Measurements from ENCODE around the gene FRMD6. TPM values are rescaled to one million over a fixed set of nuclear protein-coding genes. Genes with fewer than 3 reads are reported as not detected.

The FRMD6 gene
- polyA plus RNA-seq (ENCODE audit: insufficient read length in 4 of 4) = 10 to 100 TPM; 19.1 to 41.7 (median 23.5) TPM

GRCh38 chr14:51651388-51652167, at the start of gene FRMD6:
FRMD6 (plus strand) TSS chr14:51651910; CDS start chr14:51689837, 37,927 bp downstream.
- DNase-seq (ENCODE audit: low read depth in 4 of 4, low spot score in 3 of 4) = peak; percentile 77 to 80 (median 78)

- no peak for DNase-seq (ENCODE audit: low read depth in 4 of 4, low spot score in 3 of 4)
Observed at GRCh38 chr14:51602310-51602709, 49.4 kb upstream of the FRMD6 start.

- DNase-seq (ENCODE audit: low read depth in 4 of 4, low spot score in 3 of 4) = no peak
Observed at GRCh38 chr14:51603495-51603894, 48.2 kb upstream of the FRMD6 start.

- DNase-seq (ENCODE audit: low read depth in 4 of 4, low spot score in 3 of 4) = no peak
Observed at GRCh38 chr14:51604073-51604472, 47.6 kb upstream of the FRMD6 start.

- DNase-seq (ENCODE audit: low read depth in 4 of 4, low spot score in 3 of 4) = no peak
Observed at GRCh38 chr14:51605575-51605974, 46.1 kb upstream of the FRMD6 start.

GRCh38 chr14:51607711-51608110, 44.0 kb upstream of the FRMD6 start:
- DNase-seq (ENCODE audit: low read depth in 4 of 4, low spot score in 3 of 4) = no peak

- no peak for DNase-seq (ENCODE audit: low read depth in 4 of 4, low spot score in 3 of 4)
Observed at GRCh38 chr14:51609251-51609954, 42.3 kb upstream of the FRMD6 start.

GRCh38 chr14:51609955-51610283, 41.8 kb upstream of the FRMD6 start:
- DNase-seq (ENCODE audit: low read depth in 4 of 4, low spot score in 3 of 4) = no peak

GRCh38 chr14:51610771-51611170, 40.9 kb upstream of the FRMD6 start:
- DNase-seq (ENCODE audit: low read depth in 4 of 4, low spot score in 3 of 4) = no peak

- DNase-seq (ENCODE audit: low read depth in 4 of 4, low spot score in 3 of 4) = no peak
Observed at GRCh38 chr14:51612449-51612848, 39.3 kb upstream of the FRMD6 start.

GRCh38 chr14:51613416-51613815, 38.3 kb upstream of the FRMD6 start:
- no peak for DNase-seq (ENCODE audit: low read depth in 4 of 4, low spot score in 3 of 4)

- no peak for DNase-seq (ENCODE audit: low read depth in 4 of 4, low spot score in 3 of 4)
Observed at GRCh38 chr14:51614707-51615106, 37.0 kb upstream of the FRMD6 start.

GRCh38 chr14:51616256-51616655, 35.5 kb upstream of the FRMD6 start:
- DNase-seq (ENCODE audit: low read depth in 4 of 4, low spot score in 3 of 4) = no peak

- DNase-seq (ENCODE audit: low read depth in 4 of 4, low spot score in 3 of 4) = no peak
Observed at GRCh38 chr14:51616724-51617409, 34.8 kb upstream of the FRMD6 start.

GRCh38 chr14:51619561-51619960, 32.1 kb upstream of the FRMD6 start:
- no peak for DNase-seq (ENCODE audit: low read depth in 4 of 4, low spot score in 3 of 4)

- no peak for DNase-seq (ENCODE audit: low read depth in 4 of 4, low spot score in 3 of 4)
Observed at GRCh38 chr14:51620056-51620455, 31.7 kb upstream of the FRMD6 start.

- no peak for DNase-seq (ENCODE audit: low read depth in 4 of 4, low spot score in 3 of 4)
Observed at GRCh38 chr14:51621654-51622053, 30.1 kb upstream of the FRMD6 start.

GRCh38 chr14:51622376-51622775, 29.3 kb upstream of the FRMD6 start:
- DNase-seq (ENCODE audit: low read depth in 4 of 4, low spot score in 3 of 4) = no peak

- DNase-seq (ENCODE audit: low read depth in 4 of 4, low spot score in 3 of 4) = no peak
Observed at GRCh38 chr14:51624955-51625569, 26.6 kb upstream of the FRMD6 start.

- DNase-seq (ENCODE audit: low read depth in 4 of 4, low spot score in 3 of 4) = no peak
Observed at GRCh38 chr14:51626185-51626584, 25.5 kb upstream of the FRMD6 start.

- no peak for DNase-seq (ENCODE audit: low read depth in 4 of 4, low spot score in 3 of 4)
Observed at GRCh38 chr14:51626788-51627187, 24.9 kb upstream of the FRMD6 start.

All from left renal pelvis (tissue), 4 donors.